GM19463 (cell line): ENCODE measurements around the gene MT1B.

ENCODE experiments used
- ATAC-seq: cut with Tn5 transposase; IDR thresholded peaks from one replicate; pipeline ENCODE4 v1.9.1; 2021; ENCODE audit warnings: mild to moderate bottlenecking, moderate library complexity; ENCODE audit not compliant: unreplicated experiment

Gene MT1B

GRCh38 chr16:56683424-56684172 lies 31.9 kb downstream of the MT1B start:
- ATAC-seq = no peak

- no peak for ATAC-seq
Measured at GRCh38 chr16:56684256-56684925, 32.7 kb downstream of the MT1B start.

- ATAC-seq = no peak
Measured at GRCh38 chr16:56684926-56685590, 33.4 kb downstream of the MT1B start.

- ATAC-seq = no peak
Measured at GRCh38 chr16:56686758-56687157, 35.1 kb downstream of the MT1B start.

GRCh38 chr16:56688762-56689161 lies 37.1 kb downstream of the MT1B start:
- no peak for ATAC-seq

- ATAC-seq = no peak
Measured at GRCh38 chr16:56689171-56689570, 37.5 kb downstream of the MT1B start.

GRCh38 chr16:56690420-56691122 lies 38.9 kb downstream of the MT1B start:
- ATAC-seq = no peak

GRCh38 chr16:56691885-56692284 lies 40.2 kb downstream of the MT1B start:
- ATAC-seq = no peak

GRCh38 chr16:56695246-56695645 lies 43.6 kb downstream of the MT1B start:
- no peak for ATAC-seq

- no peak for ATAC-seq
Measured at GRCh38 chr16:56697456-56698155, 45.9 kb downstream of the MT1B start.

GRCh38 chr16:56700195-56700594 lies 48.5 kb downstream of the MT1B start:
- ATAC-seq = no peak

- ATAC-seq = no peak
Measured at GRCh38 chr16:56700631-56701030, 48.9 kb downstream of the MT1B start.

- no peak for ATAC-seq
Measured at GRCh38 chr16:56701534-56701933, 49.8 kb downstream of the MT1B start.
